ENCODE measurements around the gene PRKG1.

The PRKG1 gene

GRCh38 chr10:52279546-52279945 lies 1205.3 kb downstream of the PRKG1 start:
- H3K4me3 ChIP-seq (ENCODE audit: low read length) = no peak overlapping the region
- DNase-seq (ENCODE audit: low read depth, low spot score) = no peak

DNA sequence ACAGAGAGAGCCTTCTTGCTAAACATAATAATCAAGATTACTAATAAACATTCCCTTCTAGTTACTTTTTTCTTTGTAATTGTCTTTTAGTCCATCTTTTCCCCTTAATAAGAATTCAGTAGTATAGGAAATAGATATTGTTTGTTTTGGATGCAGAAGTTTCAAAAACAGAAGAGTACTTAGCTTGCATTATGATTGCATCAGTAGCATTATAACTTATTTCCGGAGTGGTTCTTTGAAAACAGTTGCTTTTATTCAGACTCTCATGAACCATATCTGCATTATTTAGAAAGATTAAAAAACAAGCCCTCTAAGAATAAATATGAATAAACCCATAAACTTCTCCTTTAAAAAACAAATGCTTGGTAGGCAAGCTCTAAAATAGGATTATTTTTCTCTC lies 1205.8 kb downstream of the PRKG1 start:
- H3K4me3 ChIP-seq (ENCODE audit: low read length) = no peak overlapping the region
- no peak for DNase-seq (ENCODE audit: low read depth, low spot score)

DNA sequence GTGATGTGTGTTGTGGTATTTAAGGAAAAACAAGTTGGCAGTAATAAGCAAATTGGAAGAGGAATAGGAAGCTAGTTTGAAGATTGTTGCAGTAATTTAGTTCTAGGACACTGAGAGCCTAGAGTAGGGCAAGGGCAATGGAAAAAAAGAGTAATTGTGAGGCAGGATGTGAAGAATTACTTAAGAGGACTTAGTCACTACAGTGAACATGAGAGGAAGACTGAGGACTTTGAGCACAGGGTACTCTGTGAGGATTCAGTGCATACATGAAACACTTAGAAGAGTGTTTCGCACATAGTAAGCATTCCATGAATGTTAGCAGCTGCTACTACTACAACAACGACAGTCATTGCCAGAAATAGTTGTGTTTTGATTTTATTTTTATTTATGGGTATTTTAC lies 1208.9 kb downstream of the PRKG1 start:
- no peak overlapping the region for H3K4me3 ChIP-seq (ENCODE audit: low read length)
- DNase-seq (ENCODE audit: low read depth, low spot score) = no peak

DNA sequence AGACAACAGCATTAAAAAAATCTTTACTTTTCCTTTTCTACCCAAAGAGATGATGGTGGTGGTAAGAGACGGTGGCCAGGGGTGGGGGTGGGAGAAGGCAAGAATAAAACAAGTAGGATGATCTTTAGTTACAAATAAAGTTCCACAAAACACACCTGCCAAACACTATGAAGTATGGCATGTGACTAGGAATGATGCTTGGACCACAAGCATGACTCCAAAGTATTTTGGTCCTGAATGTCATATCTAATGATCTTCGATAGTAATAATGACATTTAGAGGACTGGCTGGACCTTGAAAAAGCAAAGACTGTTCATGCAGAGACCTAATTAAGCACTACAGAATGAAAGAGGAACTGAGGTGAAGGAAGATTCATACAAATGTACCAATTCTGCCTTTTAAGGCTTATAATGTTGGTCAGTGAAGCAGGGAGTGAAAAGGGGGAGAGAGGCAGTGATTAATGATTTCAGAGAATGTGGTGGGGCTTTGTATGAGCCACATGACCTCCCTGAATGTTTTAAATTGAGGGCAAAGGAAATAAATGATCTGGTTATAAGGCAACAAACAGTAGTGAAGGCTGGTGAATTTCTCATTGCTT lies 1210.2 kb downstream of the PRKG1 start:
- DNase-seq (ENCODE audit: low read depth, low spot score) = no peak
- H3K4me3 ChIP-seq (ENCODE audit: low read length) = no peak overlapping the region

- no peak overlapping the region for H3K4me3 ChIP-seq (ENCODE audit: low read length)
- no peak for DNase-seq (ENCODE audit: low read depth, low spot score)
Observed at GRCh38 chr10:52287866-52288265, 1213.6 kb downstream of the PRKG1 start.

DNA sequence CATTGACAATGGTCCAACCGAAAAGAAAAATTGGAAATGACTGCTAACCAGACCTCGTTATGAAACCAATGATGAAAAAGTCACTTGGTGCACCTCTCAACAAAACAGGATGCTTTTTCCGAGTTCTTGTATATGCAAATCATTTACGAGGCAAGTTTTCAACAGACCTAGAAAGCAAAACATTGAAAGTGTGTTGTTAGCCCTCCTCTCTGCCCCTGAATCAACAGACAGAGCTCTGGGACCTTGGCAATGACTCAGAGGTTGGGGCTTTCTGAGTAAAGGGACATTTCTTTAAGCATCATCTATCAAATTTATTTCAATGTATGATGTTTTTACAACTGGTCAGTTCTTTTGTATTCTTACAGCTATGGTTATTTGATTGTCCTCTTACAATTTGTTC lies 1223.5 kb downstream of the PRKG1 start:
- no peak for DNase-seq (ENCODE audit: low read depth, low spot score)
- no peak overlapping the region for H3K4me3 ChIP-seq (ENCODE audit: low read length)

GRCh38 chr10:52300599-52301277 lies 1226.5 kb downstream of the PRKG1 start:
- no peak overlapping the region for H3K4me3 ChIP-seq (ENCODE audit: low read length)
- DNase-seq (ENCODE audit: low read depth, low spot score) = no peak

DNA sequence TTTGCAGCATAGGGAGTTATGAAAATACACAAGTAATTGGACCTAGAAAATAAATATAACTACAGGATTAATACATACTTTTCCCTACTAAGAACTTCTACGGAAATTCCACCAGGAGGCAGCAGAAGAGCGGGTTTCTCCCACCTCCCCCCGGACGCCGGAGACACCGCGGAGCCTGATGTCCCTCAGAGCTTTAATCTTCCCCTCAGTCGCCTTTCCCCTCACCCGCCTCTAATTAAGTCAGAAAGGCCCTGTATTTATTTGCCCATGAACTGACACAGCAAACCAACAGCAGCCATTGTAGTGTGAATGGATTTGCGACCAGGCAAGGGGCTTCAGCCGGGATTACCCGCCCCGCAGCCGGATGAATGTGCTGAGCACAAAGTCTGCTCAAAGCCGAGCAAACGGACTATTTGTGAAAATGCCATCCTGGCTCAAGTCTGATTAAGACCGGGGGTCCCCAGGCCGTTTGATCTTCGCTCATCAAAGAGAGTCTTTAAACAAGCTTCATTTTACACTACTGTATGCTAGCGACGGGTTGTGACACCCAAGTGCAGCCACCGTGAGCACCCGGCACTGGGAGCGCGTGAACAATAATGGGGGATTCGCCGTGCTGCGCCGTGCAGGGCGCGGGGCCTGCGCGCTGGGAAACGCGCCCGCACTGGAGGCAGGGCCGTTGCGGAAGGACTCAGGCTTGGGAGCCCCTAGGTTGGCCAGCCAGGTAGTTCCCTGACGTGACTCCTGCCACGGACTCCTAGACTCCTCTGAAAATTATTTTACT lies 1234.2 kb downstream of the PRKG1 start:
- peak; percentile 28 for DNase-seq (ENCODE audit: low read depth, low spot score)
- no peak overlapping the region; the same call in 1 of the 2 replicates for H3K4me3 ChIP-seq (ENCODE audit: low read length)

GRCh38 chr10:52312942-52313255 lies 1238.6 kb downstream of the PRKG1 start:
- no peak for DNase-seq (ENCODE audit: low read depth, low spot score)
- H3K4me3 ChIP-seq (ENCODE audit: low read length) = no peak overlapping the region

DNA sequence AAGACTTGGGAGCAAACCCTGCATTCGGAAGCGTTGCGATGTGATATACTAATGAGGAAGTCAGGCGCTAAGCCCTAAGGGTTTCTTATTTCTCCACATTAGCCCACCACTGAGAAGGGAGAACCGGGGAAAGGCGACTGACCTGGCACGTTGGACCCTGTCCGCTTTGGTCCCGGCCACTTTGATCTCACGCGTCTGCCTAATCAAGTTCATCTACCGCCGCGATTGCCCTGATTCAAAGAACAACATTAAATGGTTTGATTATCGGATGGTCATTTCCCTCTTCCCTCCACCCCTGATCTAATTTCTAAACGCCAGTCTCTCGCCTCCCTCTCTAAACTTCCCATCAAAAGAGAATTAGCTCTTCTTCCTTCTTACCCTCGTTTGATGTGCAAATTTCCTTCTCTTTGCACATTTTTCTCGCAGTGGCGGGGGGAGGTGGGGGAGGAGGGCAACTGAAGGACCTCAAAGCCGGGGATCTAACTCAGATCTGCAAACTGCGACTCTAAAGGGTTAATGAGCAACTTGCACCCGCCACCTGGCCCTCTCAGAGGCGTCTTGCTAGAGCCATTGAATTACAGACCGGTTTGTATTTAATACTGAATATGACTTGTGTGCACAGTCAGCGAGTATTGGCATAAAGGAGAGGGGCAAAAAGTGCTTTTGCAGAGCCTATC lies 1239.1 kb downstream of the PRKG1 start:
- no peak overlapping the region for H3K4me3 ChIP-seq (ENCODE audit: low read length)
- no peak for DNase-seq (ENCODE audit: low read depth, low spot score)

DNA sequence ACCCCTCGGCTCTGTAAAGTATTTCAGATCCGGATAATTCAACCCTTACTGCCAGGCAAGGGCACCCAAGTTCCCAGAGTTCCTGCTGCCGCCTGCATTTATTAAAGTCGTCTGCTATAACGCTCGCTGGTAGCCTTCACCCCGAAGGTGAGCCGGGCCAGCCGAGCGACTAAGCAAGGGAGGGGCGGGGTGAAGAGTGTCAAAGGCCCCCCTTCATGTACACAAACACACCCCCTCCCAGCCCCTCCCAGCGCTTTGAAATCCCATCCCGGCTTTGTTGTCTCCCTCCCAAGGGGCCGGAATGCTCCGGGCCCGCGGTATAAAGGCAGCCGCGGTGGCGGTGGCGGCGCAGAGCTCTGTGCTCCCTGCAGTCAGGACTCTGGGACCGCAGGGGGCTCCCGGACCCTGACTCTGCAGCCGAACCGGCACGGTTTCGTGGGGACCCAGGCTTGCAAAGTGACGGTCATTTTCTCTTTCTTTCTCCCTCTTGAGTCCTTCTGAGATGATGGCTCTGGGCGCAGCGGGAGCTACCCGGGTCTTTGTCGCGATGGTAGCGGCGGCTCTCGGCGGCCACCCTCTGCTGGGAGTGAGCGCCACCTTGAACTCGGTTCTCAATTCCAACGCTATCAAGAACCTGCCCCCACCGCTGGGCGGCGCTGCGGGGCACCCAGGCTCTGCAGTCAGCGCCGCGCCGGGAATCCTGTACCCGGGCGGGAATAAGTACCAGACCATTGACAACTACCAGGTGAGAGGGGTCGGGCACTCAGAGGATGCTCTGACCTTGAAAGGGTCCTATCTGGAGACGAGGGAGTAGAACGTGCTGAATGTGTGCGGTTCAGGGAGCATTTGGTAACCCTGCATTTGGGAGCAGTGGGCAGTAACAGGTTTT lies 1239.9 kb downstream of the PRKG1 start, which contains the start of gene DKK1:
DKK1 (plus strand) TSS at position 349 of the 889 bp plus-strand sequence; CDS start at position 503, 154 bp downstream.
- no peak for DNase-seq (ENCODE audit: low read depth, low spot score)
- no peak within 1 kb of the TSS for H3K4me3 ChIP-seq (ENCODE audit: low read length)

DNA sequence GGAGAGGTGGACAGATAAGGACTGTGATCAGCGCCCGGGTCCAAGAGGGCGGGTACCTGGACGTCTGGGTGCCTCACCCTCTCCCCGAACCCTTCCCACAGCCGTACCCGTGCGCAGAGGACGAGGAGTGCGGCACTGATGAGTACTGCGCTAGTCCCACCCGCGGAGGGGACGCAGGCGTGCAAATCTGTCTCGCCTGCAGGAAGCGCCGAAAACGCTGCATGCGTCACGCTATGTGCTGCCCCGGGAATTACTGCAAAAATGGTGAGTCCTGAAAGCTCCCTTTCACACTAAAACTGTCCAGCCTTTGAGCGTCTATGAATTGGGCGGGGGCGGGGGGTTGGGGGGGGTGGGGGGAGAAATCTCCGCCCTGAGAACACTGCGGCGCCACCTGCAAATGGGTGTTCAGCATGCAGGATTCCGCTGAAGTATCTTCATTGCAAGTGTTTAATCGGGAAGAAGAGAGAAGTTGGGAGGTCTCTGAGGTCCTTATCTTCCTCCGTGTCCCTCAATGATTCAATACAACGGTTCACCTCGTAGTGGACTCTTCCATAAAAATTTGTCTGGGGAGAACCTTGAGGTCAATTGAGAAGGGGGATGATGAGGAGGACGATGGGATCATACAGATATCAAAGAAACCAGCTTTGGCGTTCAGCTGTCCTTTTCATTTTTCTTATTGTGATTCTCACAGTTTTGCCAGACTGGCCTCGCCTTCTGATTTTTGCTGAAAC lies 1240.7 kb downstream of the PRKG1 start:
- no peak overlapping the region for H3K4me3 ChIP-seq (ENCODE audit: low read length)
- DNase-seq (ENCODE audit: low read depth, low spot score) = no peak

DNA sequence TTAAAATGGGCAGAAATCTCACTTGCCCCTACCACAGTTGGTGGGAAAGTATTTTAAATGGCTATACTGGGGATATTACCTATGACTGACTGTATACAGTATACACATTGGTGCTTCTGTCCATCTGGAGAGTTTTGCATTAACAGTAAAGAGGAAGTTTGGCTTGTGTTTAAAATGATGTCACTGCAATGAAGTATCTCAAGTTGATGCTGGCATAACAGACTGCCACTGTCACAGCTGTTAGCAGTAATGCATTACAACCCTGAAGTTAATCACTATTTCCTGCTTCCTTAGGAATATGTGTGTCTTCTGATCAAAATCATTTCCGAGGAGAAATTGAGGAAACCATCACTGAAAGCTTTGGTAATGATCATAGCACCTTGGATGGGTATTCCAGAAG lies 1241.7 kb downstream of the PRKG1 start:
- no peak overlapping the region for H3K4me3 ChIP-seq (ENCODE audit: low read length)
- DNase-seq (ENCODE audit: low read depth, low spot score) = no peak

DNA sequence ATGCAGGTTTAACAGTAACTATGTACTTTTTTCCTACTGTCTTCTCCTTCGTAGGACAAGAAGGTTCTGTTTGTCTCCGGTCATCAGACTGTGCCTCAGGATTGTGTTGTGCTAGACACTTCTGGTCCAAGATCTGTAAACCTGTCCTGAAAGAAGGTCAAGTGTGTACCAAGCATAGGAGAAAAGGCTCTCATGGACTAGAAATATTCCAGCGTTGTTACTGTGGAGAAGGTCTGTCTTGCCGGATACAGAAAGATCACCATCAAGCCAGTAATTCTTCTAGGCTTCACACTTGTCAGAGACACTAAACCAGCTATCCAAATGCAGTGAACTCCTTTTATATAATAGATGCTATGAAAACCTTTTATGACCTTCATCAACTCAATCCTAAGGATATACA lies 1242.2 kb downstream of the PRKG1 start:
- H3K4me3 ChIP-seq (ENCODE audit: low read length) = no peak overlapping the region
- no peak for DNase-seq (ENCODE audit: low read depth, low spot score)

- H3K4me3 ChIP-seq (ENCODE audit: low read length) = no peak overlapping the region
- DNase-seq (ENCODE audit: low read depth, low spot score) = no peak
Observed at GRCh38 chr10:52318136-52318701, 1243.9 kb downstream of the PRKG1 start.

DNA sequence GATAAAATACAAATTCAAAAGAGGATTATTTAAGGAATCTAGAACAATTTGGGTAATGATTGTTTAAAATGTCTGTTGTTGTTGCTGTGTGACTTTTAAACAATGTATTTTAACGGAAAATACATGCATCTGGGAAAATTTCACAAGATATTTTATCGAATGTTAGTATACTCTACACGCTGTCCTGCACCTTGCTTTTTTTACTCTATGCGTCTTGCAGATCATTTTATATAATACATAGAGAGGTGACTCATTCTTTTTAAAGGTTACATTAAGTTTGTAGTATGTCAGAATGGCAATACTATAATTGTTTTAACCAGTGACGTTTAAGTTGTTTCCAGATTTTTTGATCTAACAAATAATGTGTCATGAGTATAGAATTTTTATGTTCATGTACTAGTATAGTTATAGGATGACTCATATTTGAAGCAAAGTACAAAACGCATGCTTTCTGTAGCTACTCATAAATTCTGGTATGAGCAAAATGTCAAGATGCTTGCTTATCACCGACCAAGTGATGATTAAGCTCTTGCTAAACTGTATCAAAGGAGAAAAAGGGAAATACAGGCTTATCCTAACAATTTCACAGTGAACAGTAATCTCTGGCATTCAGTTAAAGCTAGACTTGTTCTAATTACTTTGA lies 1244.7 kb downstream of the PRKG1 start:
- H3K4me3 ChIP-seq (ENCODE audit: low read length) = no peak overlapping the region
- no peak for DNase-seq (ENCODE audit: low read depth, low spot score)

DNA sequence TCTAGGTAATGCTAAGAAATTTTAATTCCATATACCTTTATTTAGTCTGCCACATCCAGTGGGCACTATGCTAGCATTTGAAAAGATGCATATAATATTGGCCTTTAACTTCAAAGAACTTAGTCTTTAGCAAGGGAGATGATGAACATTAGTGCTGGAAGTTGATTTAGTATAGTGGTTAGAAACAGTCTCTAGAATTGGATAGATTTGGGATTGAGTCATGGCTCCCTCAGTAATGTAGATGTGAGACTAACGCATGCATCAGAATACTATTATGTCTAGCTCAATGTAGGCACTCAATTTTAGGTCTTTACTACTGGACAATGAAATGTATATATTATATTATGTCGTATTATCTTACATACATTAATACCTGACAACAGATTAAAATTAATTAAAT lies 1245.6 kb downstream of the PRKG1 start:
- H3K4me3 ChIP-seq (ENCODE audit: low read length) = no peak overlapping the region
- DNase-seq (ENCODE audit: low read depth, low spot score) = no peak

GRCh38 chr10:52322323-52322722 lies 1248.0 kb downstream of the PRKG1 start:
- DNase-seq (ENCODE audit: low read depth, low spot score) = no peak
- H3K4me3 ChIP-seq (ENCODE audit: low read length) = no peak overlapping the region

Measured in Jurkat, Clone E6-1 (cell line).